Stimulated activated CD4-positive, alpha-beta T cell treated with anti-CD3 and anti-CD28 coated beads, Interleukin-4, amount 100 ng/mL, for 48 hours (primary cell): ENCODE data around the gene EPHB2.
"Not testable (repeated sequence)": the region's sequence is repeated elsewhere in the genome, so short reads cannot be mapped to it uniquely, and the experiment has no call there.

Experiments
- DNase-seq, 2 donors: peaks; one replicate each; pipeline ENCODE4 v3.0.0-alpha.2; 2020; ENCODE audit warnings: low read depth in 2 of 2

The EPHB2 gene

DNA sequence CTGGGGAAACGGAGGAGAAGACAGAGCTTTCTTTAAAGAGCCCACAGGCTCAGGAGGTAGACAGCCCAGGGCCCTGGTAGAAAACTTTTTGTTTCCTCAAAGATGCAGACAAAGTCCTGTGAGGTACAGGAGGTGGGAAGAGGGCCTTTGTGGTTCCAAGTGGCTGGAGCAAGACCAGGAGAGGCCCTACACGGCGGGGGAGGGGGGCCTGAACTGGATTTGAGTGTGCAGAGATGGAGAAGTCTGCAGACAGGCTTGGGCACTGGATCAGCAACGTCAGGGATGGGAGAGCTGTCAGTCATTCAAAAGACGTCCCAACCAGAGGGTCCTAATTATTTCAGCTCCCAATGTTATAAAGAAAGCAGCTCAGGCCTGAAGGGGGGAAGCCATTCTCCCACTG is 126.2 kb downstream of the EPHB2 start:
- DNase-seq = no peak

GRCh38 chr1:22837332-22837731 is 126.7 kb downstream of the EPHB2 start:
- no peak for DNase-seq

- DNase-seq = no peak
Observed at GRCh38 chr1:22838965-22839364, 128.3 kb downstream of the EPHB2 start.

GRCh38 chr1:22839806-22840205 is 129.2 kb downstream of the EPHB2 start:
- DNase-seq = no peak

- no peak for DNase-seq
Observed at GRCh38 chr1:22841142-22841541, 130.5 kb downstream of the EPHB2 start.

DNA sequence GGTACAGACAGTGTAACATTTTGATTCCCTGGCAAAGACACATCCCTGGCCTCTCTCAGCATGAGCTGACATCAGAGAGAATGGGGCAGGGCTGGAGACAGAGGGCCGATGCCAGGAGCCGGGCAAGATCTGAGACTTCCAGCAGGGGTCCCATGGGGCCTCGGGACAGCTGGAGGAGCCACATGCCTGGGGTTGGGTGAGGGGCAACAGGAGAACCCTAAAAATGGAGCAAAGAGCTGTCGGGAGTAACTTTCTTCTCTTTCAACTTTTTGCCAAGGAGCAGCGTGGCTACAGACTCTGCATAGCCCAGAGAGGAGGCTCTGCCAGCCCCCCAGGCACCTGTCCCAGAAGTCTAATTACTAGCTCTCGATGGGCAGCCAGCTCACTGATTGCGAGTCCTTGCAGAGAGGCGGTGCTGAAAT is 131.2 kb downstream of the EPHB2 start:
- DNase-seq = no peak

DNA sequence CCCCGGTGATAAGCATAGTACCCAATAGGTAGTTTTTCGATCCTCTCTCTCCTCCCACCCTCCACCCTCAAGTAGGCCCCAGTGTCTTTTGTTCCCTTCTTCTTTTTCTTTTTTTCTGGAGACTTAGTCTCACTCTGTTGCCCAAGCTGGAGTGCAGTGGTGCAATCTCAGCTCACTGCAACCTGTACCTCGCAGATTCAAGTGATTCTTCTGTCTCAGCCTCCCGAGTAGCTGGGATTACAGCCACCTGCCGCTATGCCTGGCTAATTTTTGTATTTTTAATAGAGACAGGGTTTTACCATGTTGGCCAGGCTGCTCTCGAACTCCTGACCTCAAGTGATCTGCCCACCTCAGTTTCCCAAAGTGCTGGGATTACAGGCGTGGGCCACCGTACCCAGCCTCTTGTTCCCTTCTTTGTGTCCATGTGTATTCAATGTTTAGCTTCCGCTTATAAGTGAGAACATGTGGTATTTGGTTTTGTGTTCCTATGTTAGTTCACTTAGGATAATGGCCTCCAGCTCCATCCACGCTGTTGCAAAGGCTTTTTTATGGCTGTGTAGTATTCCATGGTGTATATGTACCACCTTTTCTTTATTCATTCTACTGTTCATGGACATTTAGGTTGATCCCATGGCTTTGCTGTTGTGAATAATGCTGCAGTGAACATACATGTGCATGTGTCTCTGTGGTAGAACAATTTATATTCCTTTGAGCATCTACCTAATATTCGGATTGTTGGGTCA is 133.0 kb downstream of the EPHB2 start:
- not testable (repeated sequence) for DNase-seq

- DNase-seq = no peak
Observed at GRCh38 chr1:22844621-22845020, 134.0 kb downstream of the EPHB2 start.

- no peak for DNase-seq
Observed at GRCh38 chr1:22845398-22845935, 134.8 kb downstream of the EPHB2 start.

DNA sequence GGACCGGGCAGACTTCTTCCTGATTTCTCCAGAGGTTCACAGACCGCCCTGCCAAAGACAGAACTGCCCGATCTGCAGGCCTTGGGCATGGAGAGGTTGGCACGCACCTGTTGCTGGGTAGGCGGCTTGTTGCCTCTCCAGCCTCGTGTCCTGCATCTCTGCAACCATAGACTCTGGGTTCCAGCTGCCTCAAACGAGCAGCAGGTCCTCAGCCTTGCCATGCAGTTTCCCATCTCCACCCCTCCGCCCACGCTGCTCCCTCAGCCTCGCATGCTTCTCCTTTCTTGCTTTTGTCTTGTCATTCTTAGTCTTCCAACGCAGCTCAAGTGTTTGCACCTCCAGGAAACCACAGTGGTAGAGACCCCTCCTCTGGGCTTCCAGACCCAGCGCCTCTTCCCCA is 135.8 kb downstream of the EPHB2 start:
- no peak for DNase-seq

- no peak for DNase-seq
Observed at GRCh38 chr1:22847249-22847648, 136.6 kb downstream of the EPHB2 start.

- DNase-seq = no peak
Observed at GRCh38 chr1:22847709-22848108, 137.1 kb downstream of the EPHB2 start.

- no peak for DNase-seq
Observed at GRCh38 chr1:22848405-22848804, 137.8 kb downstream of the EPHB2 start.

DNA sequence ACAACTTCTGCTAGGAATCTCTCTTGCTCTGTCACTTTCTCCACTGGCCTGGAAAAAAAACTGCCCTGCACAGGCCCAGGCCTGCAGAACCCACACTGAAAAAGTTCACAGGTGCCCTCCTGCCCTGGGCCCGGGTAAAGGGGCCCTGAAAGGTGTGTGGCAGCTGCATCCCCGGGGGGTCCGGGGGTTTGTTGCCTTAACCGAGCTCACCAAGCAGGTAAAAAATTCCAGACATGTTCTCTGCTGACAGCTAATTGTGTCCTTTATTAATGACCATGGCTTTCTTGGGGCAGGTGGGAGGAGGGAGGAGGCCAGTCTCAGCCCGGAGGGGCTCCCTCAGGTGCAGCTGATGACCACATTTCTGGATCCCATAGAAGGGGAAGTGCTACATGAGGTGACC is 139.1 kb downstream of the EPHB2 start:
- no peak for DNase-seq

DNA sequence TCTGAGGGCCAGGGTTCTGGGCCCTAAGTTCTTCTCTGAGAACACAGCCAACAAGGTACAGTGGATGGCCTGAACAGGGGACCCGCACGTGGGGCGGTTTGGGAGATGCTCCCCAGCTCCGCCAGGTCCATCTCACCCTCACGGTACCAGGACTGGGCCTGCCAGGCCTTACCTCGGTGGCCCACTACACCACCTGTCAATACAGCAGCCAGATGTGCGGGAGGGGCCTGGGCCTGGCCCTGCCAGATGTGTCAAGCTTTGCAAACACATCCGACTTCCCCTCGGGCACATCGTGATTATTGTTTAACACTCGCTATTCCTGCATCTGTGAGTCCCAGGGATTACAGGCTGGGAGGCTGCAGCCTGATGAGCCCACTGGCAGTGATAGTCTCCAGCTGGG is 139.6 kb downstream of the EPHB2 start:
- no peak for DNase-seq

DNA sequence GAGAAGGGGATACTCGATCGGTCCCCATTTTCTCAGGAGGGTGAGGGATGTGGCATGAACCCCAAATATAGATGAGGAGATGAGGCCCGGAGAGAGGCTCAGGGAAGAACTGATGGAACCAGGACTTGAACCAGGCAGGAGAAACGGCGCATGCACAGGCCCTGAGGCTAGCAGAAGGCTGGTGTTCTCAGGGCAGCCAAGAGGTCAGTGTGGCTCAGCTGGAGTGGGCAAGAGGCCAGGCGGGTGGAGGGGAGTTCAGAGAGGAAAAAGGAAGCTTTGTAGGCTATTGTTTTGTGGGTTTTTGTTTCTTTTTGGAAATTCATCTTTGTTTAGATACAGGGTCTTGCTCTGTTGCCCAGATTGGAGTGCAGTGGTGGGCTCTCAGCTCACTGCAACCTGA is 140.0 kb downstream of the EPHB2 start:
- no peak for DNase-seq

GRCh38 chr1:22851517-22851916 is 140.9 kb downstream of the EPHB2 start:
- DNase-seq = no peak

- no peak for DNase-seq
Observed at GRCh38 chr1:22852144-22852655, 141.6 kb downstream of the EPHB2 start.

DNA sequence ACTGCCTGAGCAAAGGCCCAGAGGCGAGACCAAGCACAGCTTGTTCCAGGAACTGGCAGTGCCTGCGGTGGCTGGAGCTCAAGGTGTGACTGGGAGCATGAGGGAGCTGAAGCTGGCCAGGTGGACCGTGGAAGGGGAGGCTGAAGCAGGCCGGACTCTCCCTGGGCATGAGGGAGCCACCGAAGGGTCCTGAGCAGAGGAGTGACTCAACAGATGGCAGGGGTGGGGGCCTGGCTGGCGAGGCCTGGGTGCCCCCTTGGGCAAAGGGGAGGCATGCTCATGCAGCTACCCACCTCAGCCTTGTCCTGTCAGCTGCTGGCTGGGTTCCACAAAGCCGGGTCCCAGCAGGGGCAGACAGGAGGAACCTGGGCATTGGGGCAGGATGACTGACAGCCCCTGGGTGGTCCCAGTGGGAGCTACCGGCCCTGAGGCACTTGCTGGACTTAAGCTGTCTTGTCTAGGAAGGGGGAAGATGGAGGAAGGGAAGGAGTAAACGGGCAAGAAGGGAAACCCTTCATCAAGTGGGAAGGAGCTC is 143.1 kb downstream of the EPHB2 start:
- no peak for DNase-seq

- DNase-seq = no peak
Observed at GRCh38 chr1:22854688-22855565, 144.3 kb downstream of the EPHB2 start.

GRCh38 chr1:22855668-22856606 is 145.3 kb downstream of the EPHB2 start:
- DNase-seq = no peak
